ENCODE results near the gene SCRN3. TPM values are rescaled to one million over a fixed set of nuclear protein-coding genes. Genes with fewer than 3 reads are reported as not detected.

The SCRN3 gene
- total RNA-seq, 2 experiments from 2014 or later: 12.9 to 13.7 TPM

GRCh38 chr2:174392706-174393105 lies 2.8 kb upstream of the SCRN3 start:
- H3K9me3 Mint-ChIP-seq: peaks cover 2% of the 10 kb centered on the region
- ATAC-seq (no peak), DNase-seq (no peak)
- H3K4me3 Mint-ChIP-seq: no peak overlapping the region
- no peaks in the 10 kb centered on the region for H3K27me3 Mint-ChIP-seq
- peaks cover 20% of the 10 kb centered on the region for H3K36me3 Mint-ChIP-seq (ENCODE audit: low read depth)
- peaks cover 41% of the 10 kb centered on the region for H3K4me1 Mint-ChIP-seq (ENCODE audit: low read depth)
- CTCF ChIA-PET: no interaction called here
- POLR2A ChIA-PET: interaction anchor here (1.0 kb wide), 1 partner anchor 182 kb away, joined by 3 read pairs; no protein-coding TSS in a partner anchor
- TF ChIP-seq, protein P1, sequence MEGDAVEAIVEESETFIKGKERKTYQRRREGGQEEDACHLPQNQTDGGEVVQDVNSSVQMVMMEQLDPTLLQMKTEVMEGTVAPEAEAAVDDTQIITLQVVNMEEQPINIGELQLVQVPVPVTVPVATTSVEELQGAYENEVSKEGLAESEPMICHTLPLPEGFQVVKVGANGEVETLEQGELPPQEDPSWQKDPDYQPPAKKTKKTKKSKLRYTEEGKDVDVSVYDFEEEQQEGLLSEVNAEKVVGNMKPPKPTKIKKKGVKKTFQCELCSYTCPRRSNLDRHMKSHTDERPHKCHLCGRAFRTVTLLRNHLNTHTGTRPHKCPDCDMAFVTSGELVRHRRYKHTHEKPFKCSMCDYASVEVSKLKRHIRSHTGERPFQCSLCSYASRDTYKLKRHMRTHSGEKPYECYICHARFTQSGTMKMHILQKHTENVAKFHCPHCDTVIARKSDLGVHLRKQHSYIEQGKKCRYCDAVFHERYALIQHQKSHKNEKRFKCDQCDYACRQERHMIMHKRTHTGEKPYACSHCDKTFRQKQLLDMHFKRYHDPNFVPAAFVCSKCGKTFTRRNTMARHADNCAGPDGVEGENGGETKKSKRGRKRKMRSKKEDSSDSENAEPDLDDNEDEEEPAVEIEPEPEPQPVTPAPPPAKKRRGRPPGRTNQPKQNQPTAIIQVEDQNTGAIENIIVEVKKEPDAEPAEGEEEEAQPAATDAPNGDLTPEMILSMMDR (IDR thresholded peaks at IDR 0.05): no peak
- peak overlapping the region; percentile 10 for H3K27ac Mint-ChIP-seq
- intact Hi-C loops (cut with micrococcal nuclease): no loop called here

DNA sequence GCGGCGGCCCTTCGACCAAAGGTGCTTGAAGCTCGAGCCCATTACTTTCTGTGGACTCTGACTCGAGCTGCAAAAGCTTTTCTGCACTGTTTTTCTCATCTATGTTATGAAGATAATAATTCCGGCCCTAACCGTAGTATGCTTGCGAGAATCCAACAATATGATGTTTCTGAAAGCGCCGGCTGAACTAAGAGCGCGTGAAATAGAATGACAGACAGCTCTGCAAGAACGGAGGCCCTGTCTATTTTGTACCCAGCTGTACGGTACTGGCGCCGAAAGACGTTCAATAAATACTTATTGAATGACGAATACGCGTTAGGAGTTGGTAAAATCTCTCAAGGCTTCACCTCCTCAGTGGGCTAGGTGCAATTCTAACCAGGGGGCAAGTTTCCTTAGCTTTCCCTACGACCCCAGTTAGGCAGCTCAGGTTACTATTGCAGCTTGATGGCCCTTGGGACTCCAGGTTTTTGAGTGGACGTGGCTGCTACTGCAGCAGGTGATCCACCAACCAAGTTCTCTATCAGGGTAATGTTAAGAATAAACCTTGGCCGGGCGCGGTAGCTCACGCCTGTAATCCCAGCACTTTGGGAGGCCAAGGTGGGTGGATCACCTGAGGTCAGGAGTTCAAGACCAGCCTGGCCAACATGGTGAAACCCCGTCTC lies 570 bp downstream of the SCRN3 start:
- intact Hi-C loops (cut with micrococcal nuclease): no loop called here
- peak overlapping the region; percentile 100 for H3K27ac Mint-ChIP-seq
- H3K36me3 Mint-ChIP-seq (ENCODE audit: low read depth): peaks cover 11% of the 10 kb centered on the region
- TF ChIP-seq, protein P1 (IDR thresholded peaks at IDR 0.05): no peak
- CTCF ChIA-PET: interaction anchor here (0.7 to 2.1 kb wide), 5 partner anchors 67 to 353 kb away, joined by 3 to 7 read pairs (median 3); no protein-coding TSS in a partner anchor
- no peaks in the 10 kb centered on the region for H3K9me3 Mint-ChIP-seq
- peaks cover 34% of the 10 kb centered on the region for H3K4me1 Mint-ChIP-seq (ENCODE audit: low read depth)
- POLR2A ChIA-PET: interaction anchor here (0.9 kb wide), 1 partner anchor 90 kb away, joined by 3 read pairs; no protein-coding TSS in a partner anchor
- DNase-seq (peak; percentile 31), ATAC-seq (peak; percentile 32)
- H3K27me3 Mint-ChIP-seq: no peaks in the 10 kb centered on the region
- peak overlapping the region; percentile 100 for H3K4me3 Mint-ChIP-seq

GRCh38 chr2:174397773-174398172 lies 2.2 kb downstream of the SCRN3 start:
- H3K27ac Mint-ChIP-seq: no peak overlapping the region
- no peaks in the 10 kb centered on the region for H3K9me3 Mint-ChIP-seq
- DNase-seq (no peak), ATAC-seq (no peak)
- no peak overlapping the region for H3K4me3 Mint-ChIP-seq
- no peaks in the 10 kb centered on the region for H3K27me3 Mint-ChIP-seq
- ChIA-PET POLR2A (no interaction called here), CTCF (no interaction called here)
- peaks cover 28% of the 10 kb centered on the region for H3K4me1 Mint-ChIP-seq (ENCODE audit: low read depth)
- TF ChIP-seq, protein P1 (IDR thresholded peaks at IDR 0.05): no peak
- peaks cover 6% of the 10 kb centered on the region for H3K36me3 Mint-ChIP-seq (ENCODE audit: low read depth)
- intact Hi-C loops (cut with micrococcal nuclease): no loop called here

GRCh38 chr2:174399171-174399570 lies 3.6 kb downstream of the SCRN3 start:
- Mint-ChIP-seq H3K4me3 (no peak overlapping the region), H3K4me1 (ENCODE audit: low read depth) (peaks cover 19% of the 10 kb centered on the region), H3K27ac (no peak overlapping the region), H3K9me3 (peaks cover 2% of the 10 kb centered on the region), H3K36me3 (ENCODE audit: low read depth) (peaks cover 12% of the 10 kb centered on the region), H3K27me3 (no peaks in the 10 kb centered on the region)
- intact Hi-C loops (cut with micrococcal nuclease): no loop called here
- no peak for ATAC-seq
- no peak for DNase-seq
- POLR2A ChIA-PET: interaction anchor here (0.7 kb wide), 1 partner anchor 361 kb away, joined by 3 read pairs; no protein-coding TSS in a partner anchor
- TF ChIP-seq, protein P1 (IDR thresholded peaks at IDR 0.05): no peak
- CTCF ChIA-PET: no interaction called here

GRCh38 chr2:174400853-174401252 lies 5.3 kb downstream of the SCRN3 start:
- H3K4me1 Mint-ChIP-seq (ENCODE audit: low read depth): peaks cover 13% of the 10 kb centered on the region

More at GRCh38 chr2:174400853-174401252, 5.3 kb downstream of the SCRN3 start:
- Mint-ChIP-seq H3K27me3 (no peaks in the 10 kb centered on the region), H3K4me3 (no peak overlapping the region), H3K9me3 (peaks cover 2% of the 10 kb centered on the region), H3K27ac (no peak overlapping the region), H3K36me3 (ENCODE audit: low read depth) (peaks cover 11% of the 10 kb centered on the region)
- DNase-seq: no peak
- TF ChIP-seq, protein P1 (IDR thresholded peaks at IDR 0.05): no peak
- ChIA-PET POLR2A (no interaction called here), CTCF (no interaction called here)
- intact Hi-C loops (cut with micrococcal nuclease): no loop called here
- ATAC-seq: no peak

Measured in activated CD8-positive, alpha-beta T cell treated with anti-CD3 and anti-CD28 coated beads for 36 hours (primary cell).